Measurements from ENCODE around the gene CCDC185.

Gene CCDC185

DNA sequence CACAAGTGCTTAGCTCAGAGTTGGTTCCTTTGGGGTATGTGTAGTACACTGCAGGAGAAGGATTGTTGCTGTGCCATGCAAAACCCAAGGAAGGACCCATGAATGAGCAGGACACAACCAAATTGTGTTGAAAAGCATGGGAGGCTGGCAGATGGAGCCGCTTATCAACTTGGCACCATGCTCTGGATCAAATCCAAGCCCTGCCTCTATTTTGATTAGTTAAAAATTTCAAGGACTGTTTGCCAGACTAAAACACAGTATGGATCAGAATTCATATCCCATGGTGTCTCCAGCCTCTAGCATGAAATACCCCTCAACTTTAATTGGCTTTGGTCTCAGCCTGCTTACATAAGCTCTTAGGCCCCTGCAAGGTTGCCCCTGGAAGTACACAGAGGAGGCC lies 27.8 kb downstream of the CCDC185 start:
- no peak for TF ChIP-seq SP2 (tag by site-specific recombination; IDR thresholded peaks at IDR 0.05)
- TF ChIP-seq, protein P1, sequence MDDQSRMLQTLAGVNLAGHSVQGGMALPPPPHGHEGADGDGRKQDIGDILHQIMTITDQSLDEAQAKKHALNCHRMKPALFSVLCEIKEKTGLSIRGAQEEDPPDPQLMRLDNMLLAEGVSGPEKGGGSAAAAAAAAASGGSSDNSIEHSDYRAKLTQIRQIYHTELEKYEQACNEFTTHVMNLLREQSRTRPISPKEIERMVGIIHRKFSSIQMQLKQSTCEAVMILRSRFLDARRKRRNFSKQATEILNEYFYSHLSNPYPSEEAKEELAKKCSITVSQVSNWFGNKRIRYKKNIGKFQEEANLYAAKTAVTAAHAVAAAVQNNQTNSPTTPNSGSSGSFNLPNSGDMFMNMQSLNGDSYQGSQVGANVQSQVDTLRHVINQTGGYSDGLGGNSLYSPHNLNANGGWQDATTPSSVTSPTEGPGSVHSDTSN (CRISPR knock-in tag; IDR thresholded peaks at IDR 0.05): no peak
- TF ChIP-seq, protein P2, sequence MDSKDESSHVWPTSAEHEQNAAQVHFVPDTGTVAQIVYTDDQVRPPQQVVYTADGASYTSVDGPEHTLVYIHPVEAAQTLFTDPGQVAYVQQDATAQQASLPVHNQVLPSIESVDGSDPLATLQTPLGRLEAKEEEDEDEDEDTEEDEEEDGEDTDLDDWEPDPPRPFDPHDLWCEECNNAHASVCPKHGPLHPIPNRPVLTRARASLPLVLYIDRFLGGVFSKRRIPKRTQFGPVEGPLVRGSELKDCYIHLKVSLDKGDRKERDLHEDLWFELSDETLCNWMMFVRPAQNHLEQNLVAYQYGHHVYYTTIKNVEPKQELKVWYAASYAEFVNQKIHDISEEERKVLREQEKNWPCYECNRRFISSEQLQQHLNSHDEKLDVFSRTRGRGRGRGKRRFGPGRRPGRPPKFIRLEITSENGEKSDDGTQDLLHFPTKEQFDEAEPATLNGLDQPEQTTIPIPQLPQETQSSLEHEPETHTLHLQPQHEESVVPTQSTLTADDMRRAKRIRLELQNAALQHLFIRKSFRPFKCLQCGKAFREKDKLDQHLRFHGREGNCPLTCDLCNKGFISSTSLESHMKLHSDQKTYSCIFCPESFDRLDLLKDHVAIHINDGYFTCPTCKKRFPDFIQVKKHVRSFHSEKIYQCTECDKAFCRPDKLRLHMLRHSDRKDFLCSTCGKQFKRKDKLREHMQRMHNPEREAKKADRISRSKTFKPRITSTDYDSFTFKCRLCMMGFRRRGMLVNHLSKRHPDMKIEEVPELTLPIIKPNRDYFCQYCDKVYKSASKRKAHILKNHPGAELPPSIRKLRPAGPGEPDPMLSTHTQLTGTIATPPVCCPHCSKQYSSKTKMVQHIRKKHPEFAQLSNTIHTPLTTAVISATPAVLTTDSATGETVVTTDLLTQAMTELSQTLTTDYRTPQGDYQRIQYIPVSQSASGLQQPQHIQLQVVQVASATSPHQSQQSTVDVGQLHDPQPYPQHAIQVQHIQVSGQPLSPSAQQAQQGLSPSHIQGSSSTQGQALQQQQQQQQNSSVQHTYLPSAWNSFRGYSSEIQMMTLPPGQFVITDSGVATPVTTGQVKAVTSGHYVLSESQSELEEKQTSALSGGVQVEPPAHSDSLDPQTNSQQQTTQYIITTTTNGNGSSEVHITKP (tag by site-specific recombination; IDR thresholded peaks at IDR 0.05): peak; percentile 53
- no peak overlapping the region for H3K27ac ChIP-seq (ENCODE audit: extremely low read depth, low read depth, low read length)
- H3K4me3 ChIP-seq (ENCODE audit: low read depth, low read length): no peak overlapping the region
- H3K36me3 ChIP-seq (ENCODE audit: control insufficient read depth in 2 of 2, insufficient read depth in 1 of 2, low read length in 2 of 2): no peaks in the 10 kb centered on the region
- CTCF ChIA-PET: interaction anchor here (0.9 to 1.0 kb wide), 2 partner anchors 10 to 287 kb away, joined by 3 read pairs; no protein-coding TSS in a partner anchor
- H3K9me3 ChIP-seq (ENCODE audit: control insufficient read depth, insufficient read depth, low read depth, low read length): no peaks in the 10 kb centered on the region
- POLR2A ChIA-PET: no interaction called here
- no peaks in the 10 kb centered on the region for H3K4me1 ChIP-seq (ENCODE audit: control insufficient read depth, insufficient read depth, low read length)

DNA sequence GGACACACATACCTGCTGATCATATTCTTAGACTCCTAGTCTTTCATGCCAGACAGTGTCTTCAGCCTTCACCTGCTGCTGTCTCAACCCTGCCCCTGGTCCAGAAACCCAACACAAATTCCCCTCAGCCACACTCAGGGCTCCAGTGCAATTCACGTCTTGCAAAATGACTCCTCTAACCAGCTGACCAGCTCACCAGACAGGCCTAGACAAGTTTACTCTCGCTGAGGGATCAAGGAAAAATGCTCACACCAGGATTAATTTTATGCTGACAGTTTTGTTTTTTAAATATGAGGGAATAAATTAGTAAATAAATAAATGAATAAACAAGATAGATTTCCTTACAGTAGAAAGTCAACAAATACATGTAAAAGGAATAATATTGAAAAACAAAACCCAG lies 28.5 kb downstream of the CCDC185 start:
- Histone ChIP-seq H3K4me3 (ENCODE audit: low read depth, low read length) (no peak overlapping the region), H3K4me1 (ENCODE audit: control insufficient read depth, insufficient read depth, low read length) (no peaks in the 10 kb centered on the region), H3K36me3 (ENCODE audit: control insufficient read depth in 2 of 2, insufficient read depth in 1 of 2, low read length in 2 of 2) (no peaks in the 10 kb centered on the region), H3K27ac (ENCODE audit: extremely low read depth, low read depth, low read length) (no peak overlapping the region), H3K9me3 (ENCODE audit: control insufficient read depth, insufficient read depth, low read depth, low read length) (no peaks in the 10 kb centered on the region)
- TF ChIP-seq ZBTB48 (tag by site-specific recombination; IDR thresholded peaks at IDR 0.05): peak; percentile 49; the same call in 1 of the 2 replicates
- no peak for TF ChIP-seq WT1 (tag by site-specific recombination; IDR thresholded peaks at IDR 0.05)
- CTCF ChIA-PET: no interaction called here
- POLR2A ChIA-PET: no interaction called here

DNA sequence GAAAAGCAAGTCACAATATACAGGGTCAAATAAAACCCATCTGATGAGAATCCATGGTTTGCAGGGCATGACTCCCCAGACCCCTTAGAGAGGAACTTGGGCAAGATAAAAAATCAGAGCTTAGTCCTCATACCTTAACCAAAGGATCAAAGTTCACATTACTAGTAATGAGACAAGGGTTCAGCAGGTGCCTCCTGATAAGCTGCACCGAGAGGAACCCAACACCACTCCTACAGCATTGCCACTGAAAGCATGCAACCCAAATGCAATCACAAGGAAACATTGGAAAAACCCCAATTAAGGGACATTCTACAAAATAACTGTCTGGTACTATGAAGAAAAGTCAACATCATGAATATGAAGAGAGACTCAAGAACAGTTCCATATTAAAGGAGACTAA lies 29.7 kb downstream of the CCDC185 start:
- CTCF ChIA-PET: no interaction called here
- POLR2A ChIA-PET: no interaction called here
- Histone ChIP-seq H3K4me1 (ENCODE audit: control insufficient read depth, insufficient read depth, low read length) (no peaks in the 10 kb centered on the region), H3K27ac (ENCODE audit: extremely low read depth, low read depth, low read length) (no peak overlapping the region), H3K9me3 (ENCODE audit: control insufficient read depth, insufficient read depth, low read depth, low read length) (no peaks in the 10 kb centered on the region), H3K4me3 (ENCODE audit: low read depth, low read length) (no peak overlapping the region), H3K36me3 (ENCODE audit: control insufficient read depth in 2 of 2, insufficient read depth in 1 of 2, low read length in 2 of 2) (no peaks in the 10 kb centered on the region)
- TF ChIP-seq ZNF621 (tag by site-specific recombination; IDR thresholded peaks at IDR 0.05): no peak
- 0 out of 2 replicates have a peak, but pooled peaks have one; percentile 45 for TF ChIP-seq ZBTB48 (tag by site-specific recombination; IDR thresholded peaks at IDR 0.05)
- TF ChIP-seq KLF9 (tag by site-specific recombination; IDR thresholded peaks at IDR 0.05; ENCODE audit: low read depth): no peak
- TF ChIP-seq, protein P3, sequence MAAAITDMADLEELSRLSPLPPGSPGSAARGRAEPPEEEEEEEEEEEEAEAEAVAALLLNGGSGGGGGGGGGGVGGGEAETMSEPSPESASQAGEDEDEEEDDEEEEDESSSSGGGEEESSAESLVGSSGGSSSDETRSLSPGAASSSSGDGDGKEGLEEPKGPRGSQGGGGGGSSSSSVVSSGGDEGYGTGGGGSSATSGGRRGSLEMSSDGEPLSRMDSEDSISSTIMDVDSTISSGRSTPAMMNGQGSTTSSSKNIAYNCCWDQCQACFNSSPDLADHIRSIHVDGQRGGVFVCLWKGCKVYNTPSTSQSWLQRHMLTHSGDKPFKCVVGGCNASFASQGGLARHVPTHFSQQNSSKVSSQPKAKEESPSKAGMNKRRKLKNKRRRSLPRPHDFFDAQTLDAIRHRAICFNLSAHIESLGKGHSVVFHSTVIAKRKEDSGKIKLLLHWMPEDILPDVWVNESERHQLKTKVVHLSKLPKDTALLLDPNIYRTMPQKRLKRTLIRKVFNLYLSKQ (tag by site-specific recombination; IDR thresholded peaks at IDR 0.05; ENCODE audit: borderline replicate concordance): no peak
- TF ChIP-seq, protein P4, sequence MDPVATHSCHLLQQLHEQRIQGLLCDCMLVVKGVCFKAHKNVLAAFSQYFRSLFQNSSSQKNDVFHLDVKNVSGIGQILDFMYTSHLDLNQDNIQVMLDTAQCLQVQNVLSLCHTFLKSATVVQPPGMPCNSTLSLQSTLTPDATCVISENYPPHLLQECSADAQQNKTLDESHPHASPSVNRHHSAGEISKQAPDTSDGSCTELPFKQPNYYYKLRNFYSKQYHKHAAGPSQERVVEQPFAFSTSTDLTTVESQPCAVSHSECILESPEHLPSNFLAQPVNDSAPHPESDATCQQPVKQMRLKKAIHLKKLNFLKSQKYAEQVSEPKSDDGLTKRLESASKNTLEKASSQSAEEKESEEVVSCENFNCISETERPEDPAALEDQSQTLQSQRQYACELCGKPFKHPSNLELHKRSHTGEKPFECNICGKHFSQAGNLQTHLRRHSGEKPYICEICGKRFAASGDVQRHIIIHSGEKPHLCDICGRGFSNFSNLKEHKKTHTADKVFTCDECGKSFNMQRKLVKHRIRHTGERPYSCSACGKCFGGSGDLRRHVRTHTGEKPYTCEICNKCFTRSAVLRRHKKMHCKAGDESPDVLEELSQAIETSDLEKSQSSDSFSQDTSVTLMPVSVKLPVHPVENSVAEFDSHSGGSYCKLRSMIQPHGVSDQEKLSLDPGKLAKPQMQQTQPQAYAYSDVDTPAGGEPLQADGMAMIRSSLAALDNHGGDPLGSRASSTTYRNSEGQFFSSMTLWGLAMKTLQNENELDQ (tag by site-specific recombination; IDR thresholded peaks at IDR 0.05; ENCODE audit: low read depth): no peak

Data from HEK293 (cell line).